HEK293 (cell line): ENCODE results near the gene GLRA2.

Experiments used
- CTCF ChIA-PET: fragments of 350-600 bp; formaldehyde crosslinking; extraction: SDS; loops from one replicate; lab custom pipeline; 2021; ENCODE audit warnings: antibody characterized with exemption; lab: Yijun Ruan, JAX
- POLR2A ChIA-PET: fragments of 300-600 bp; formaldehyde crosslinking; extraction: SDS; loops from one replicate; lab custom pipeline; 2020; ENCODE audit warnings: antibody characterized with exemption, inconsistent platforms; lab: Yijun Ruan, JAX
- H3K27ac ChIP-seq: fragments of 200-500 bp; sonication (Bioruptor generic); 2 replicates; pipeline ENCODE4 v1.5.1; 2014; ENCODE audit warnings: low read depth, low read length, control low read depth, inconsistent platforms; ENCODE audit errors: extremely low read depth
- H3K36me3 ChIP-seq, 2 experiments: fragments of 200-500 bp in 1 of 2; sonication (Bioruptor generic) in 1 of 2; 1 replicate in 1 of 2; 2 replicates in 1 of 2; pipeline ENCODE4 v1.5.1; 2014 to 2017; ENCODE audit warnings: inconsistent platforms in 2 of 2, low read length in 2 of 2; ENCODE audit not compliant: control insufficient read depth in 2 of 2, insufficient read depth in 1 of 2
- H3K4me1 ChIP-seq: fragments of 200-500 bp; sonication (Bioruptor generic); 2 replicates; pipeline ENCODE4 v1.5.1; 2014; ENCODE audit warnings: mild to moderate bottlenecking, low read length, inconsistent platforms; ENCODE audit not compliant: control insufficient read depth, insufficient read depth
- H3K4me3 ChIP-seq: 2 replicates; pipeline ENCODE4 v1.5.1; 2011; ENCODE audit warnings: low read depth, mild to moderate bottlenecking, control low read depth, low read length, moderate library complexity
- H3K9me3 ChIP-seq: fragments of 200-500 bp; sonication (Bioruptor generic); 2 replicates; pipeline ENCODE4 v1.5.1; 2014; ENCODE audit warnings: low read depth, low read length, inconsistent platforms; ENCODE audit not compliant: control insufficient read depth, insufficient read depth
- KLF7 ChIP-seq: fragments of 450-650 bp; formaldehyde crosslinking; IDR thresholded peaks from 2 replicates; pipeline ENCODE4 v1.5.1; 2016; ENCODE audit warnings: missing biosample characterization, missing genetic modification characterization, borderline replicate concordance
- SCRT2 ChIP-seq: fragments of 450-650 bp; formaldehyde crosslinking; IDR thresholded peaks from 2 replicates; pipeline ENCODE4 v1.5.1; 2016; ENCODE audit warnings: missing biosample characterization, missing genetic modification characterization
- ZNF146 ChIP-seq: fragments of 450-650 bp; formaldehyde crosslinking; IDR thresholded peaks from 2 replicates; pipeline ENCODE4 v1.5.1; 2016; ENCODE audit warnings: missing biosample characterization, missing genetic modification characterization
- ZNF16 ChIP-seq: fragments of 450-650 bp; formaldehyde crosslinking; IDR thresholded peaks from 2 replicates; pipeline ENCODE4 v1.5.1; 2016; ENCODE audit warnings: low read depth, missing biosample characterization, missing genetic modification characterization
- ZNF174 ChIP-seq: fragments of 450-650 bp; formaldehyde crosslinking; IDR thresholded peaks from 2 replicates; pipeline ENCODE4 v1.5.0; 2017; ENCODE audit warnings: missing biosample characterization, mild to moderate bottlenecking, missing genetic modification characterization
- ZNF514 ChIP-seq: fragments of 450-650 bp; formaldehyde crosslinking; IDR thresholded peaks from 2 replicates; pipeline ENCODE4 v1.5.1; 2016; ENCODE audit warnings: missing biosample characterization, missing genetic modification characterization
- ZNF670 ChIP-seq: fragments of 450-650 bp; formaldehyde crosslinking; IDR thresholded peaks from 2 replicates; pipeline ENCODE4 v1.5.1; 2016; ENCODE audit warnings: missing biosample characterization, missing genetic modification characterization, low read depth
- ZNF707 ChIP-seq: fragments of 450-650 bp; formaldehyde crosslinking; IDR thresholded peaks from 2 replicates; pipeline ENCODE4 v1.5.1; 2016; ENCODE audit warnings: missing biosample characterization, missing genetic modification characterization
- ZNF76 ChIP-seq: fragments of 450-650 bp; formaldehyde crosslinking; IDR thresholded peaks from 2 replicates; pipeline ENCODE4; 2016; ENCODE audit warnings: low read depth, missing biosample characterization, missing genetic modification characterization, borderline replicate concordance
- TF ChIP-seq, protein P1 (sequence below): fragments of 450-650 bp; formaldehyde crosslinking; optimal IDR thresholded peaks from 2 replicates; pipeline ENCODE3; 2016; ENCODE audit warnings: missing biosample characterization, mild to moderate bottlenecking, missing genetic modification characterization
- TF ChIP-seq, protein P2 (sequence below): fragments of 450-650 bp; formaldehyde crosslinking; IDR thresholded peaks from 2 replicates; pipeline ENCODE4 v1.5.1; 2016; ENCODE audit warnings: missing biosample characterization, missing genetic modification characterization
- TF ChIP-seq, protein P3 (sequence below): IDR thresholded peaks from 2 replicates; pipeline ENCODE4 v1.6.1; 2011; ENCODE audit warnings: mild to moderate bottlenecking, low read depth, low read length, borderline replicate concordance
- TF ChIP-seq, protein P4 (sequence below): fragments of 450-650 bp; formaldehyde crosslinking; IDR thresholded peaks from 2 replicates; pipeline ENCODE4 v1.5.1; 2016; ENCODE audit warnings: missing biosample characterization, missing genetic modification characterization

GLRA2 gene

DNA sequence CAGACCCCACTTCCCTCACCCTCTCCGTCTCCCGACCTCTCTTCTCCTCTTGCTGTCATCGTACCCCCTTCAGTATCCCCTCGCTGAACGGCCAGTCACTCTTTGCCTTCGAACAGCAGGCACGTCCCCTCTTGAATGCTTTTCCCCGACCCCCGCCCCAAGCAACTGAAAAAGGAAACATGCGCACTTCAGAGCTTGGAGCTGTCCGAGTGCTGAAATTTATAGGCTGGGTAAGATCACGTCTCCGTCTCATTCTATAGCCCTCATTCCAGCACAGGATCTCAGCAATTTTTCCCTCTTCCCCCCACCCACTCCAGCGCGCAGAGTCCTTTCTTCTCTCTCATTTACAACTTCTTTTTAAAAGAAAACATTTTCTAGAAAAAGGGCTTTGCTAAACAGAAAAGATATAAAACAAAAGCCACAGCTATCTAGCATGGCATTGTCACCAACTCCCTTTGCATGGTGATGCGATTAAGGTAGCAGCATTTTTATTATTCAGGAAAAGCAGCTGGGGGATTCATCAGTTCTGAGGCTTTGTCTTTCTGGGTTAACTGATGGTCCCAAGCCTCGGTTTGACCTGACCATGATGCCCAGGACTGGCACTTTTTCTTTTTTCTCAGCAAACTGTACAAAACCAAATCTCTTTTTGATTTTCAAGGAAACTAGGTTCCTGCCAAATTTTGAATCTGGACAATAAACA is at the start of gene GLRA2:
Gene GLRA2 (plus strand): TSS at position 247 of the 700 bp plus-strand sequence. CDS start 522 bp downstream, outside the sequence.
- Histone ChIP-seq H3K4me1 (no peaks in the 10 kb centered on the region), H3K4me3 (no peak within 1 kb of the TSS), H3K27ac (no peak within 1 kb of the TSS), H3K9me3 (no peaks in the 10 kb centered on the region; the same call in 1 of the 2 replicates), H3K36me3 (no peaks in the 10 kb centered on the region; a peak in 1 of 3 replicates)
- TF ChIP-seq, protein P1, sequence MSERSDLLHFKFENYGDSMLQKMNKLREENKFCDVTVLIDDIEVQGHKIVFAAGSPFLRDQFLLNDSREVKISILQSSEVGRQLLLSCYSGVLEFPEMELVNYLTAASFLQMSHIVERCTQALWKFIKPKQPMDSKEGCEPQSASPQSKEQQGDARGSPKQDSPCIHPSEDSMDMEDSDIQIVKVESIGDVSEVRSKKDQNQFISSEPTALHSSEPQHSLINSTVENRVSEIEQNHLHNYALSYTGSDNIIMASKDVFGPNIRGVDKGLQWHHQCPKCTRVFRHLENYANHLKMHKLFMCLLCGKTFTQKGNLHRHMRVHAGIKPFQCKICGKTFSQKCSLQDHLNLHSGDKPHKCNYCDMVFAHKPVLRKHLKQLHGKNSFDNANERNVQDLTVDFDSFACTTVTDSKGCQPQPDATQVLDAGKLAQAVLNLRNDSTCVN (tag by site-specific recombination): no peak
- TF ChIP-seq, protein P2, sequence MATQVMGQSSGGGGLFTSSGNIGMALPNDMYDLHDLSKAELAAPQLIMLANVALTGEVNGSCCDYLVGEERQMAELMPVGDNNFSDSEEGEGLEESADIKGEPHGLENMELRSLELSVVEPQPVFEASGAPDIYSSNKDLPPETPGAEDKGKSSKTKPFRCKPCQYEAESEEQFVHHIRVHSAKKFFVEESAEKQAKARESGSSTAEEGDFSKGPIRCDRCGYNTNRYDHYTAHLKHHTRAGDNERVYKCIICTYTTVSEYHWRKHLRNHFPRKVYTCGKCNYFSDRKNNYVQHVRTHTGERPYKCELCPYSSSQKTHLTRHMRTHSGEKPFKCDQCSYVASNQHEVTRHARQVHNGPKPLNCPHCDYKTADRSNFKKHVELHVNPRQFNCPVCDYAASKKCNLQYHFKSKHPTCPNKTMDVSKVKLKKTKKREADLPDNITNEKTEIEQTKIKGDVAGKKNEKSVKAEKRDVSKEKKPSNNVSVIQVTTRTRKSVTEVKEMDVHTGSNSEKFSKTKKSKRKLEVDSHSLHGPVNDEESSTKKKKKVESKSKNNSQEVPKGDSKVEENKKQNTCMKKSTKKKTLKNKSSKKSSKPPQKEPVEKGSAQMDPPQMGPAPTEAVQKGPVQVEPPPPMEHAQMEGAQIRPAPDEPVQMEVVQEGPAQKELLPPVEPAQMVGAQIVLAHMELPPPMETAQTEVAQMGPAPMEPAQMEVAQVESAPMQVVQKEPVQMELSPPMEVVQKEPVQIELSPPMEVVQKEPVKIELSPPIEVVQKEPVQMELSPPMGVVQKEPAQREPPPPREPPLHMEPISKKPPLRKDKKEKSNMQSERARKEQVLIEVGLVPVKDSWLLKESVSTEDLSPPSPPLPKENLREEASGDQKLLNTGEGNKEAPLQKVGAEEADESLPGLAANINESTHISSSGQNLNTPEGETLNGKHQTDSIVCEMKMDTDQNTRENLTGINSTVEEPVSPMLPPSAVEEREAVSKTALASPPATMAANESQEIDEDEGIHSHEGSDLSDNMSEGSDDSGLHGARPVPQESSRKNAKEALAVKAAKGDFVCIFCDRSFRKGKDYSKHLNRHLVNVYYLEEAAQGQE (tag by site-specific recombination): peak; percentile 94
- ChIA-PET CTCF (interaction anchor here (0.5 to 3.3 kb wide), 13 partner anchors 8 to 624 kb away, joined by 3 to 20 read pairs (median 4); no protein-coding TSS in a partner anchor), POLR2A (interaction anchor here (0.7 kb wide), 1 partner anchor 452 kb away, joined by 3 read pairs; no protein-coding TSS in a partner anchor)

DNA sequence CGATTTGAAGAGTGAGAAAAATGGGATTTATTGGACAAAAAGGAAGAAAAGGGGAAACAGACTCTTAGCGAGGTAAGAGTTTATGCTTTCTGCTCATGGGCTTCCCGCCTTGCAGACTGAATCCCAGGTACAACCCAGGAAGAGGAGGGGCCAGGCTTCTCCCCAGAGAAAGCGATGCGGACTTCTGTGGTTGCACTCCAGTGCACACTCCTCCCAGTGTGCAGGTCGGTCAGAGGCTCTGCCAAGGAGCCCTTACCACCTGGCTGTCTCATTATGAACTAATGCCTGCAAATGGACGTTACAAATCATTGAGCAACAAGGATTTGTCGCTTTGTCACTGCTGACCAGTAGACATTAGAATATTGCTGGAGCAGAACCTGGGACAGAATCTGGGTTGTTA is 39.9 kb upstream of the GLRA2 start:
- CTCF ChIA-PET: no interaction called here
- POLR2A ChIA-PET: no interaction called here
- Histone ChIP-seq H3K4me1 (no peaks in the 10 kb centered on the region), H3K4me3 (no peak overlapping the region), H3K36me3 (no peaks in the 10 kb centered on the region), H3K27ac (no peak overlapping the region), H3K9me3 (no peaks in the 10 kb centered on the region)
- no peak for TF ChIP-seq ZNF76 (tag by site-specific recombination)
- TF ChIP-seq ZNF174: no peak
- TF ChIP-seq ZNF670 (tag by site-specific recombination): no peak

DNA sequence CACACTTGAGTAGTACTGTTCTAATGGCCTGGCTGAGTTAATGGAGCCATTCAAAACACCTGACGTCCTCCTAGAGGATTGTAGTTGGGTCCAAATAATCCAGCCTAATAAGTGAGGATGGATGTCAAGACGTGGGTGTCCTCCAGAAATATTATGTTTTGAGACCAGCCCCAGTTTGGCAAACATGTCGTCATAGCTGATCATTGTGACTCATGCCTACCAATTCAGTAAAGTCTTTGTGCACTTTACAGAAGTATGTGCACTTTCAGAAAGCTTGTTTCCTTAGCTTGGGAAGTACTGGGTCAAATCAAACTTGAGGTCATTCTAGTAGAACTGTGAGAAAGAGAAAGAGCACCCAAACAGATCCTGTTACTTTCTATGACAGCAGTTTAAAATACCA is 37.6 kb upstream of the GLRA2 start:
- ChIA-PET POLR2A (no interaction called here), CTCF (interaction anchor here (0.6 to 0.7 kb wide), 2 partner anchors 16 to 27 kb away, joined by 4 to 5 read pairs; no protein-coding TSS in a partner anchor)
- TF ChIP-seq ZNF16 (no peak), SCRT2 (no peak)

DNA sequence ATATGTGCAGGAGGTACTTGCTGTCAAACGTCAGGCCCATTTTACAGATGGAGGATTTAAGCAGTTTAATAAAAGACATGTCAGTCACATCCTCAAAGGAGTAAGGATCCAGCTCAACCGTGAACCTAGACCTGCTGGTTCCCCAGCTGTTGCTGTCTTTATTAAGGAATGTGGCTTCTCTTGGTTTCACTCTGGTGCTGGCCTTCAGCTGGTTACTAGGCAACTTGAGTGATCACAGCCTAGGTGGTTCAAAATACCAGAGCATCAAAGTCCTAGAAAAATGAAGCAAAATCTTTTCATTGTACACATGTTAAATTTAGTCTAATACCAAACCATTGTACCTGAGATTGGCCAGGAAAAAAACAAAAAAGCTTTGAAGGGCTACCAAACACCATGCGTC is 32.7 kb upstream of the GLRA2 start:
- Histone ChIP-seq H3K9me3 (no peaks in the 10 kb centered on the region; the same call in 1 of the 2 replicates), H3K36me3 (no peaks in the 10 kb centered on the region)
- TF ChIP-seq, protein P3, sequence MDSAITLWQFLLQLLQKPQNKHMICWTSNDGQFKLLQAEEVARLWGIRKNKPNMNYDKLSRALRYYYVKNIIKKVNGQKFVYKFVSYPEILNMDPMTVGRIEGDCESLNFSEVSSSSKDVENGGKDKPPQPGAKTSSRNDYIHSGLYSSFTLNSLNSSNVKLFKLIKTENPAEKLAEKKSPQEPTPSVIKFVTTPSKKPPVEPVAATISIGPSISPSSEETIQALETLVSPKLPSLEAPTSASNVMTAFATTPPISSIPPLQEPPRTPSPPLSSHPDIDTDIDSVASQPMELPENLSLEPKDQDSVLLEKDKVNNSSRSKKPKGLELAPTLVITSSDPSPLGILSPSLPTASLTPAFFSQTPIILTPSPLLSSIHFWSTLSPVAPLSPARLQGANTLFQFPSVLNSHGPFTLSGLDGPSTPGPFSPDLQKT: no peak
- TF ChIP-seq KLF7 (tag by site-specific recombination) (no peak), ZNF146 (tag by site-specific recombination) (no peak), ZNF514 (tag by site-specific recombination) (no peak), ZNF707 (tag by site-specific recombination) (no peak)
- TF ChIP-seq, protein P4, sequence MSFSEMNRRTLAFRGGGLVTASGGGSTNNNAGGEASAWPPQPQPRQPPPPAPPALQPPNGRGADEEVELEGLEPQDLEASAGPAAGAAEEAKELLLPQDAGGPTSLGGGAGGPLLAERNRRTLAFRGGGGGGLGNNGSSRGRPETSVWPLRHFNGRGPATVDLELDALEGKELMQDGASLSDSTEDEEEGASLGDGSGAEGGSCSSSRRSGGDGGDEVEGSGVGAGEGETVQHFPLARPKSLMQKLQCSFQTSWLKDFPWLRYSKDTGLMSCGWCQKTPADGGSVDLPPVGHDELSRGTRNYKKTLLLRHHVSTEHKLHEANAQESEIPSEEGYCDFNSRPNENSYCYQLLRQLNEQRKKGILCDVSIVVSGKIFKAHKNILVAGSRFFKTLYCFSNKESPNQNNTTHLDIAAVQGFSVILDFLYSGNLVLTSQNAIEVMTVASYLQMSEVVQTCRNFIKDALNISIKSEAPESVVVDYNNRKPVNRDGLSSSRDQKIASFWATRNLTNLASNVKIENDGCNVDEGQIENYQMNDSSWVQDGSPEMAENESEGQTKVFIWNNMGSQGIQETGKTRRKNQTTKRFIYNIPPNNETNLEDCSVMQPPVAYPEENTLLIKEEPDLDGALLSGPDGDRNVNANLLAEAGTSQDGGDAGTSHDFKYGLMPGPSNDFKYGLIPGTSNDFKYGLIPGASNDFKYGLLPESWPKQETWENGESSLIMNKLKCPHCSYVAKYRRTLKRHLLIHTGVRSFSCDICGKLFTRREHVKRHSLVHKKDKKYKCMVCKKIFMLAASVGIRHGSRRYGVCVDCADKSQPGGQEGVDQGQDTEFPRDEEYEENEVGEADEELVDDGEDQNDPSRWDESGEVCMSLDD (tag by site-specific recombination): no peak
- TF ChIP-seq, all 188 proteins: peak for 0
- Histone ChIP-seq H3K4me3 (no peak overlapping the region), H3K4me1 (no peaks in the 10 kb centered on the region), H3K27ac (no peak overlapping the region)
- ChIA-PET POLR2A (no interaction called here), CTCF (interaction anchor here (0.6 to 1.0 kb wide), 2 partner anchors 31 to 470 kb away, joined by 3 to 5 read pairs; no protein-coding TSS in a partner anchor)

More for the DNA sequence above, 37.6 kb upstream of the GLRA2 start:
- Histone ChIP-seq H3K27ac (no peak overlapping the region), H3K36me3 (no peaks in the 10 kb centered on the region), H3K9me3 (no peaks in the 10 kb centered on the region; the same call in 1 of the 2 replicates), H3K4me1 (no peaks in the 10 kb centered on the region), H3K4me3 (no peak overlapping the region)
